NCI-H1092 treated with DMSO at 0.1 percent for 48 hours (cell line): ENCODE results near the gene CLRN3.

Experiments used
- DNase-seq: peaks from one replicate; lab custom pipeline; 2025; lab: John Stamatoyannopoulos, UW

The CLRN3 gene, protein sequence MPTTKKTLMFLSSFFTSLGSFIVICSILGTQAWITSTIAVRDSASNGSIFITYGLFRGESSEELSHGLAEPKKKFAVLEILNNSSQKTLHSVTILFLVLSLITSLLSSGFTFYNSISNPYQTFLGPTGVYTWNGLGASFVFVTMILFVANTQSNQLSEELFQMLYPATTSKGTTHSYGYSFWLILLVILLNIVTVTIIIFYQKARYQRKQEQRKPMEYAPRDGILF

DNA sequence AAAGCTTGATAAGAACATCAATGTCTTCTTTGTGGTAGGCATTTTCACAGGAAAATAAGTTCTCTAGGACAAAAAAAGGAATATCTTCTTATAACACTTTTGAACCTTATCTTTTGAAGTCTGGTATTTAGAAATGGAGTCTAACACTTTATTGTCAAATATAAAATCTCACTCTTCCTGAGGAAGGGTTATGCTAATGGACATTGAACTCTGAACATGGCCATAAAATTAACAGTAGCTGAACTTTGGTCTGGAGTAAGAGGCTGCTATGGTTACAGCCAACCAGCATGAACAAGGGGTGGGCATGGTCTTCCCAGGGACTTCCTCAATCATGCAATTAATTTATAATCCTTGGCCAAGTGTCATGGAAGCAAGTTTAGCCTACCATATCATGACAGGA is at the start of gene CLRN3:
TSS of gene CLRN3 (minus strand) at position 199 of the 400 bp plus-strand sequence. CDS start at position 42, 157 bp downstream.
- no peak for DNase-seq

GRCh38 chr10:127940866-127941640 is 48.3 kb upstream of the CLRN3 start:
- no peak for DNase-seq

DNA sequence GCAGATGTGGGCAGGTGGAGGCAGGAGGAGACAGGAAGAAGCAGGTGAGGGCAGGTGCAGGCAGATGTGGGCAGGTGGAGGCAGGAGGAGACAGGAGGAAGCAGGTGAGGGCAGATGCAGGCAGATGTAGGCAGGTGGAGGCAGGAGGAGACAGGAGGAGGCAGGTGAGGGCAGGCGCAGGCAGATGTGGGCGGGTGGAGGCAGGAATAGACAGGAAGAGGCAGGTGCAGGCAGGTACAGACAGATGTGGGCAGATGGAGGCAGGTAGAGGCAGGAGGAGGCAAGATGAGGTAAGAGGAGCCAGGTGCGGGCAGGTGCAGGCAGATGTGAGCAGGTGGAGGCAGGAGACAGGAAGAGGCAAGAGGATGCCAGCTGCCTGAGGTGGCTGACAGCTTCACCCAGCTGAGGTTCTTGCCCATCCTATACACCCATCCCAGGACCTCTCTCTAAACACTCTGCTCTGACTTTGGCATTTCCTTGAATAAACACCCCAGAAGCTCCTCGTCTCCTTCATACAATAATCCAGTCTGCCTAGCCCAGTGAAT is 47.1 kb upstream of the CLRN3 start:
- DNase-seq = no peak

- DNase-seq = no peak
Observed at GRCh38 chr10:127937915-127938463, 45.2 kb upstream of the CLRN3 start.

DNA sequence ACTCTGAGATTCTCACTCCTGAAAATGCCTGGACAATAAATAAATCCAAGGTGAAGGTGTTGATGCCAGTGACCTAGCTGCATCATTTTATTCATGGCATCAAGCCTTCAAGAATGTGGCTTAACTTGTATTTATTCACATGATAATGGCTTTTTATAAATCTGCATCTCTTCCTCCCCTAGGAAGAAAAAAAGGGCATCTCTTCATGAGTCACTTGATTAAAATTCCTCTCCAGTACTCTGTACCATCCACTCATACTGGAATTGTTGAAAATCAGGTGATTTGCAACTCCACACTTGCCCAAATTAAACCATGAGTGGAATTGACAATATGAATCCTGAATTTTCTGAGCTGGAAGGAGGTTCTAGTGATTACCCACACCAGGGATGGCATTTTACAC is 44.3 kb upstream of the CLRN3 start:
- no peak for DNase-seq

DNA sequence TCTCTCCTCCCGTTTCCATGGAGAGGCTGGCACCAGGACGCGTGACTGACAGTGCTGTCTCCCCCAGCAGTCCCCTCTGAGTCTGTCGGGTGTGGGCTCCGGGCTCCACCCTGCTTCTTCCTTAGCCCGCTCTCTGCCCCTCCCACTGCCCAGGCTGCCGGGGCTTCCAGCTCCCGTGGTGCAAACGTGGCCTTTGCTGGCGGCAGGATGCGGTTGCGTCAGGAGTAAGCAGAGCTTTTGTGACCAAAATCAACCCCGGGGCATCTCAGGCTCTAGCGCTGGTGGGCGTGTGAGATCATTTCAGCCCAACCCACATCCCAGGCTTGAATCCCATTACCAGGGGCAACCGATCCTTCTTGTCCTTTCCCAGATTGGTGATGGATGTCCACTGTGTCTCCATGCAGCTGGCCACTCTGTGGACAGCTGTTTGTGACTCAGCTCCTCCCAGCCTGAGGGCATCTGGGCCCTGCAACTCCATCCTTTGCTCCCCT is 42.4 kb upstream of the CLRN3 start:
- DNase-seq = no peak

DNA sequence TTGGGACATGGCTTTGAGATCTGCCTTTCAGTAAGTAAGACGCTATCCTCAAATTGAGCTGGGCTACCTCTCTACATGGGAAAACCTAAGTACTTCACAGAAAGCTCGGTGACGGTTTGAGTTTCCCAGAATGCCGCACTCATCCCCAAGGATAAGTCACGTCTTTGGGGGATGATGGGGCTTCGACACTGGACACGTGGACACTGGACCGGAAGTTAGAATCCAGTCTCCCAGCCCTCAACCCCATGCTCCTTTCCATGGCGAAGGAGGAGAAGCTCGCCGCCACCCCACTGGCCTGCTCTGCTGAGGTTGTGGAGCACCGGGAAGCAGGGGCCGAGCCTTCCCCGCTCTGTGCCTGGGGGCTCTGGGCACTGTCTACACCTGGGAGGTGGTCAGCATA is 41.6 kb upstream of the CLRN3 start:
- no peak for DNase-seq

DNA sequence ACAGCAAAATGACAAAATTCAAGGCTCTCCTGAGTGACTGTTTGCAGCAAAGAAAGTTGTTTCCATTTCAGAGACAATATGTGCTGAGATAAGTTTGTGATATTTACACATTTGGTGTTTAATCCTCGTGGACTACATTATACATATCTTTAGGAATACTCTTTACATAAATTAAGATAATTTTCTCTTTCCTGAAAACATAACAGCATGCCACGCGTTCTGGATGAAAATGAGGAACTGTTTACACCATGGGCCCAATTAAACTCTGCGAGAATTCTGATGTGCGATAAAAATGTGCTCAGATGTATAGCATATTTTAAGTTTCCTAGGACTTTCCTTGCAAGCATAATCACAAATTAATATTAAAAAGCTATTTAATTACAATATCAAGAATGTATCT is 40.5 kb upstream of the CLRN3 start:
- DNase-seq = no peak

GRCh38 chr10:127932521-127933270 is 40.0 kb upstream of the CLRN3 start:
- no peak for DNase-seq

DNA sequence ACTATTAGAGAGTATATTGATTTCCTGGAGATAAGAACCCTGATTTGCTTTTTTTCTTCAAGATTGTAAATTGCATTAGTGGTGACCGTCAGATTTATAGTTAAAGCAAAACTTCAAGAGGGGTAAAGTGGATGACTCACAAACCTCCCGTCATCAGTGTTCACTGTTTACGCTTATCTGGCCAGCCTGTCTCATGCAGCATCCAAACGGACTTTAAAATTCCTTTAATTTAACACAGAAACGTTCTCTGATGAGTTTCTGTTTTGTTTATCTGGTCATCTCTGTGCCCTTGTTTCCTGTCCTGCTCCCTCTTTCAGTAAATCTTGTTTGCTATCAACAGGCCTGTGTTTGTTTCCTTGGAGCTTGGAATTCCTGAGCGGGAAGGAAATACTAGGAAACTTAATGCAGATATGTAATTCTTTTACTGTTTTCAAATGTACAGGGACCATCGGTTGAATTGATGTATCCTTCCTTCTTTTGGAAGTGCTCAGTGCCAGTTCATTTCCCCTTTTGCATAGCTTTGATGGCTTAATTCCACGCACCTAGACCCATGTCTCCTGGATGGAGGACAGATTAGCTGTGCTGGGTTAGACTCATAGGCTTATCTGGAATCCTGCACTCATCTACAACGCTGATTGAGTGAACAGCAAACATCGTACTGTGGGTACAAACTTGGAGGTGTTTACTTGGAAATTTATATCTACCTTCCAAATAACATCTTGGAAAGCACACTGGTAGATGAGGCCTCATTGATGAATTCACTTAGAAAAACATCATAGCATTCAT is 35.5 kb upstream of the CLRN3 start:
- no peak for DNase-seq

DNA sequence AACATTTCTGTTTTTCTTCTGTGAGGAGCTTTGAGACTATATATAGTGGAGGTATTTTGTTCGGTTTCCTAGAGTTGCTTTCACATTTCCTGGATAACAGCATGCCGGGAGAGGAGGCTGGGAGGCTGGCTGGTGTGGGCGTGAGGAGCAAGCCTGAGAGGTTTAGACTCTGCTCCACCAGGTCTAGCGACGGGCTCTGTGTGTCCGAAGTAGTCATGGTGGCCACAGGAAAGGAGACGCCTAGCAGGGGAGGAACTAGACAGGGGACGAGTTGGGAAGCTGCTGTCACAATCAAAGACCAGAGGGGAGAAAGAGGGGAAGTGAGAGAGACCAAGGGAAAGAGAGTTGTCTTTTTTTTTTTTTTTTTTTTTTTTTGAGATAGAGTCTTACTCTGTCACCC is 33.7 kb upstream of the CLRN3 start:
- DNase-seq = no peak

DNA sequence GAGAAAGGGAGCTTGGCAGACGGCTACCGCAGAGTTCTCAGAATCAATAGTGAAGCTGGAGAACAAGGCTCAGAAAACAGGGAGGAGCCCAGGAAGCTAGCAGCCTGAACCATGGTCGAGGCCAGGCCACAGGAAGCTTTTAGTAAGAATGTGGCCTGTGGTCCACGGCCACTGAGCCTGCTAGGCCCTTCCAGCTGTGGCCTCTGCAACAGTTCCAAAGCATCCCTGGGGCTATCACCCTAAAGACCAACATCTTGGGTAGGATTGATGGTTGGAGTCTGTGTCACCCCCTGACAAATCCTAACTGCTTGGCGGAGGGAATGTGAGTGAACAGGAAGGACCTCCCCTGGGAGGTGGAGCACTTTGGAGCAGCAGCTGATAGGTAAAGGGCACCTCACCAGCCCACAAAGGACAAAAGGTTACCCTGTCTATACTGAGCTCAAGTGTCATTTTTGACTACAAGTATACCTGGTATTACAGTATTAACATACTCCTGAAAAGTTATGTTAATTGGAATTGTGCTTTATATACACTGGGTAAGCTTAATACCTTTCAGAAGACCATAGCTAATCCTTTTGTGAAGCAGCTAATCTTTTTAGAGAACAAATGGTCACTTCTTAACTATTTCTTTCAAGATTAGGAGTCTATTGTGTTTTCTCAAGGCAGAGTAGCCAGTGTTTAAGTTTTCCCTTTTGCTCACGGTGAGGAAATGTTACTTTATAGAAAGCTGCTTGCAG is 32.9 kb upstream of the CLRN3 start:
- no peak for DNase-seq

- DNase-seq = no peak
Observed at GRCh38 chr10:127923646-127924045, 30.9 kb upstream of the CLRN3 start.

- no peak for DNase-seq
Observed at GRCh38 chr10:127922675-127923366, 30.1 kb upstream of the CLRN3 start.

- no peak for DNase-seq
Observed at GRCh38 chr10:127922206-127922605, 29.5 kb upstream of the CLRN3 start.

DNA sequence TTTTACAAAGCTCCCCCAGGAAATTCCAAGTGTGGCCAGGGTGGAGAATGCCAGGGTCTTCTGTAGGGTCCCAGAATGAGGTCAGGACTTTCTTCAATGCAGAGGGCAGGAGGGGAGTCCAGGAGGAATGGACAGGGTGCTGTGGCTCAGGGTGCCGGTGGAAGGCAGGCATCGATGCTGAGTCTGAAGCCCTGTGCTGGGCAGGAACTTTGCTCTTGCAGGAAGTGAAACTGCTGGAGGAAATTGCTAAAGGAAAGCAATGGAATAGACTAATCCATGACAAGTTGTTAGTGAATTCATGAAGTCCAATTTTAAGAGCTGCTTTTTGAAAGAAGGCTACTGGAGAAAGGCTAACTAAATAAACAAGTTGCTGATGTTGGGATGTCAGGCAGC is 29.0 kb upstream of the CLRN3 start:
- no peak for DNase-seq

DNA sequence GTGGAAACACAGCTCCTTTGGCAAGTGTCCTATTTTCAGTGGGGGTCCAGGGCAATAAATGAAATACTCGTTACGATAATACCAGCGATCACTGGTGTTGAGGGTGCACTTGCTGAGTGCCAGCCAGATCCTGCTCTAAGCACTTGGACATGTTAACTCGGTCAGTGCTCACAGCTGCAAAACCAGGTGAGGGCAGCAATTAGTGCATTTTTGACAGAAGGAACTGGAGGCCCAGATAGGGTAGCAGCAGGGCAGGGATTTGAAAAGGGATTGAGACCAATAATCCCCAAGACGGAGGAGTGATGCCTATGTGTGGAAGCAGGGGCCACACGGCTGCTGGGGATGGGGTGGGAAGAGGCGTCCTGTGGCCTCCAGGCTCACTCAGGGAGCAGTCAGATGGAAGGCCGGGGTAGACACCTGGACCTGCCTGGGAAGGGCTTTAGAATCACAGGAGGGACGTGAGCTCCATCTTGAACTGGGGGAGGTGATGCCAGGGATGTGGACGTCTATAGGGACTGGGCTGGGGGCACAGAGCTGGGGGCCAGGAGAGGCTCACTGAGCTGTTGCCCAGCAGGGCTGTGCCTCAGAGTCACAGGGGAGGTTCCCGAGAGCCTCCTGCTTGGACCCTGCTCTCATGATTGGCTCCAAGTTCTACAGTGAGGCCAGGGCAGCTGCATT is 28.5 kb upstream of the CLRN3 start:
- no peak for DNase-seq

GRCh38 chr10:127920306-127921074 is 27.7 kb upstream of the CLRN3 start:
- no peak for DNase-seq
